ENCODE measurements around the gene ZBTB38. TPM values are rescaled to one million over a fixed set of nuclear protein-coding genes. Genes with fewer than 3 reads are reported as not detected.
A peak's percentile ranks its signal among the peaks of the same experiment; 100 is the strongest.

Gene ZBTB38, protein sequence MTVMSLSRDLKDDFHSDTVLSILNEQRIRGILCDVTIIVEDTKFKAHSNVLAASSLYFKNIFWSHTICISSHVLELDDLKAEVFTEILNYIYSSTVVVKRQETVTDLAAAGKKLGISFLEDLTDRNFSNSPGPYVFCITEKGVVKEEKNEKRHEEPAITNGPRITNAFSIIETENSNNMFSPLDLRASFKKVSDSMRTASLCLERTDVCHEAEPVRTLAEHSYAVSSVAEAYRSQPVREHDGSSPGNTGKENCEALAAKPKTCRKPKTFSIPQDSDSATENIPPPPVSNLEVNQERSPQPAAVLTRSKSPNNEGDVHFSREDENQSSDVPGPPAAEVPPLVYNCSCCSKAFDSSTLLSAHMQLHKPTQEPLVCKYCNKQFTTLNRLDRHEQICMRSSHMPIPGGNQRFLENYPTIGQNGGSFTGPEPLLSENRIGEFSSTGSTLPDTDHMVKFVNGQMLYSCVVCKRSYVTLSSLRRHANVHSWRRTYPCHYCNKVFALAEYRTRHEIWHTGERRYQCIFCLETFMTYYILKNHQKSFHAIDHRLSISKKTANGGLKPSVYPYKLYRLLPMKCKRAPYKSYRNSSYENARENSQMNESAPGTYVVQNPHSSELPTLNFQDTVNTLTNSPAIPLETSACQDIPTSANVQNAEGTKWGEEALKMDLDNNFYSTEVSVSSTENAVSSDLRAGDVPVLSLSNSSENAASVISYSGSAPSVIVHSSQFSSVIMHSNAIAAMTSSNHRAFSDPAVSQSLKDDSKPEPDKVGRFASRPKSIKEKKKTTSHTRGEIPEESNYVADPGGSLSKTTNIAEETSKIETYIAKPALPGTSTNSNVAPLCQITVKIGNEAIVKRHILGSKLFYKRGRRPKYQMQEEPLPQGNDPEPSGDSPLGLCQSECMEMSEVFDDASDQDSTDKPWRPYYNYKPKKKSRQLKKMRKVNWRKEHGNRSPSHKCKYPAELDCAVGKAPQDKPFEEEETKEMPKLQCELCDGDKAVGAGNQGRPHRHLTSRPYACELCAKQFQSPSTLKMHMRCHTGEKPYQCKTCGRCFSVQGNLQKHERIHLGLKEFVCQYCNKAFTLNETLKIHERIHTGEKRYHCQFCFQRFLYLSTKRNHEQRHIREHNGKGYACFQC (N-terminal part only)
- 10 to 100 TPM; 15.4 to 22.5 (median 21.0) TPM for total RNA-seq

DNA sequence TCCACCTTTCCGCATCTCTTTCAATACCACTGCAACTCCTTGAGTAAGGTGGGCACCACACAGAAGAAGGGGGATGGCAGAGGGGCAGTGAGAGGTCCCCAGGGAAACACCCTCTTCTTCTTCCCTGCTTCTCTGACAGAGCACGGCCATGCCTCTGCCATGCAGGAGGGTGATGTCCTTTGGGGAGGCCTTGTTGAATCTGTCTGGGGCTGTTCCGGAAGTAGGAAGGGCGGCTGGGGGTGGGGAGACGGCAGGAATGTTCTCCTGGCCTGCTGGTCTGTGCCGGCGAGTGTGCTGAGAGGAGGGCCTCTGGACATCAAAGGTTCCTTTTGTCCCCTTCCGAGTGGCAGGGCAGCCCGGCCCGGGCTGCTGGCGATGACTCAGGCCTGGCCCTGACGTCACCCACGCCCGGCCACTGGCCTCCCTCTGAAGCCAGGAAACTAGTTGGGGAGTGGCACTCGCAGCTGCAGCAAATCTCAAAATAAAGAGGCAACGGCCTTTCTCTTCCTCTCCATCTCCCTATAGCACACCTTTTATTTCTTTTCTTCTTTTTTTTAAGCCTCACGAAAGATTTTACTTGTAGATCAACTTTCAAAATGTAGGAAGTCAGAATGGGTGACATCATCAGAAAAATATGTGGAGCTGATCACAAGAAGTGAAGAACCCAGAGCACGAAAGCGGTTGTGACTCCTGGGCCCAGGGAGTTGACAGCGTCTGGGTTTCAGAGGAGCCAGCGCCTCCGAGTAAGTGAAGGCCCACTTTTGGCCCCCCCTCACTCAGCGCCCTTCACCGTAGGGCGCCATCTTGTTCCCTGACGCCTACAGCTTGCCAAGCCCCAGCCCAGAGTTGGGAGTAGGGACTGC is at the start of gene ZBTB38:
Gene ZBTB38 (plus strand): TSS at position 443 of the 863 bp plus-strand sequence. CDS start 73,885 bp downstream, outside the sequence.
- Mint-ChIP-seq H3K4me1 (ENCODE audit: low read depth) (peaks cover 20% of the 10 kb centered on the region), H3K9me3 (peaks cover 3% of the 10 kb centered on the region), H3K27me3 (ENCODE audit: low read depth) (no peaks in the 10 kb centered on the region), H3K4me3 (no peak within 1 kb of the TSS), H3K36me3 (ENCODE audit: insufficient read depth) (no peaks in the 10 kb centered on the region)
- ATAC-seq (no peak), DNase-seq (no peak)

DNA sequence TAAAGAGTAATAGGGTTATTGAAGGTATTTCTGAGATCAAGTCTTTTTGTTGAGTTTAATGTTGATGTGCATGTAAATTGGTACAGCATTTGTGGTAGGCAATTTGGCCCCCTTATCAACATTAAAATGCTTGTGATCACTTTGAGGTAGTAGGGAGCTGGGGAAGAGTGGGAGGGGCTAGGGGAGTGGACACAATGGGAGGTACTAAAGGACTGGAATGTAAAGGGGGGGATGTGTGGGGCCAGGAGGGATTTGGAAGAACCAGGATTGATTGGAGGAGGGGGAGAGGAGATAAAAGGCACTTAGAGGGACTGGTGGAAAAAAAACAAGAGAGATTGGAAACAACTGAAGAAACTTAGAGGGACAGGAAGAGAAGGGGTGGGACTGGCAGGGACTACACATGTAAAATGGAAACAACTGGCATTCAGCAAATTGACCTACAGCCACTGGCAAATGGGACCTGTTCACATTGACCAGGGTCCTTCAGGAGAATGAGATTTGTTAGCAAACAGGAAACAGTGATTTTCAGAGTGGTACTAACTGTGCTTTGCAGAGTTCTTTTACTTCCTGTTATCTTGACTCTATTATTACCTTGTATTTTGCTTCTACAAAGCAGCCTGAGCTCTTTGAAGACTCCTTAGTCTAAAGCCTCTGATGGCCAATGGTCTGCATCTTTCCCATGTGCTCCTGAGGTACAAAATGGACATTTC is 47.8 kb upstream of the ZBTB38 start:
- DNase-seq (no peak), ATAC-seq (no peak)
- no peaks in the 10 kb centered on the region for H3K36me3 Mint-ChIP-seq (ENCODE audit: insufficient read depth)
- H3K27me3 Mint-ChIP-seq (ENCODE audit: low read depth) = no peaks in the 10 kb centered on the region
- H3K4me3 Mint-ChIP-seq = no peak overlapping the region
- peaks cover 22% of the 10 kb centered on the region for H3K4me1 Mint-ChIP-seq (ENCODE audit: low read depth)
- H3K9me3 Mint-ChIP-seq = peaks cover 12% of the 10 kb centered on the region

DNA sequence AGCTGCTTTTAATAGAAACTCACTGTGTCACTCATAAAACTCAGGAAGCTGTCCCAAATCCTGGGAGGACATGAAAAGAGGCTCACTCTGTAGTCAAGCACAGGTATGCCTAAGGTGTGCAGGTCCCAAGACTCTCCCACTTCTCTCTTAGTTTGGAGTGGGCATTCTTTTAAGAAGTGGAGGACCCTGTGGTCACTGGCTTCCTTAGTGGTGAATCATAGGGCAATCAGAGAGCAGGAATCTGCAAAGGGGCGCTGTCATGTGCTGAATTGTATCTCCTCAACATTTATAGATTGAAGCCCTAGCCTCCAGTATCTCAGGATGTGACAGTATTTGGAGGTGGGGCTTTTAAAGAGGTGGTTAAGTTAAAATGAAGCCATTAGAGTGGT is 47.2 kb upstream of the ZBTB38 start:
- H3K4me3 Mint-ChIP-seq = no peak overlapping the region
- DNase-seq (no peak), ATAC-seq (peak in 1 of 2 donors; percentile 18)
- H3K36me3 Mint-ChIP-seq (ENCODE audit: insufficient read depth) = no peaks in the 10 kb centered on the region
- peaks cover 22% of the 10 kb centered on the region for H3K4me1 Mint-ChIP-seq (ENCODE audit: low read depth)
- H3K27me3 Mint-ChIP-seq (ENCODE audit: low read depth) = no peaks in the 10 kb centered on the region
- peaks cover 12% of the 10 kb centered on the region for H3K9me3 Mint-ChIP-seq

DNA sequence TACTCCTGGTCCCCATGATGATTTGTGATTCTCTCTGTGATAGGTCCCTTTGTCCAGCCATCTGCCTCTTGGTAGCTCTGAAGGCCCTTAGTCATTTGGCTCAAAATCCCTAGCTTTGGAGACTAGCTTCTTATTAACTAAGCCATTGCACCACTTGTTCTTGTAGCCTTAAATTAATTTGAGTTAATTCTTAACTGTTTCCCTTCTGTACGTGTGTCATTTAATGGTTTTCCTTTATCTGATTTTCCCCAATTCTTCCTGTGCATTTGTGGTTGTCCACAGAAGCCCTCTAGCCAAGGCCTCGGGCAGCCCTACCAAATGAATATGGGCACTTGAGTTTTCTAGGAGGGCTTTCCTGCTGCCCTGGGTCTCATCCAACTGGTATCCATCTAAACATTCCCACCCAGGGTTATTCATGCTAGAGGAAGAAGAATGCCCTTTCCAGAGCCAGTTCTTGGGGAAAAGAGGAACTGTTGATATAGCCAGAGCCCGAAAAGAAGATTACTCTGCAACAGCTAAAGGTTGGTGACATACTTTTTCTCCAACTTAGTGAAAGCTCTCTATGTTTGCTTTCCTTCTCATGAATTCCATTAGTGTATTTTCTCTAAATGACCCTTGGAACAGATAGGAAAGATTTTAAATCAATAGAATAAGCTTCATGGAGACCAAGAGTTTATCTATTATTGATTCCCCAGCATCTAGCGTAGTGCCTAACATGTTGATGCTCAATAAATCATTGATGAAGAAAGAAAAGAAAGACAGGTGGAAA is 44.2 kb upstream of the ZBTB38 start:
- Mint-ChIP-seq H3K4me3 (no peak overlapping the region), H3K4me1 (ENCODE audit: low read depth) (peaks cover 22% of the 10 kb centered on the region), H3K9me3 (peaks cover 12% of the 10 kb centered on the region), H3K36me3 (ENCODE audit: insufficient read depth) (no peaks in the 10 kb centered on the region), H3K27me3 (ENCODE audit: low read depth) (no peaks in the 10 kb centered on the region)
- ATAC-seq (no peak), DNase-seq (no peak)

DNA sequence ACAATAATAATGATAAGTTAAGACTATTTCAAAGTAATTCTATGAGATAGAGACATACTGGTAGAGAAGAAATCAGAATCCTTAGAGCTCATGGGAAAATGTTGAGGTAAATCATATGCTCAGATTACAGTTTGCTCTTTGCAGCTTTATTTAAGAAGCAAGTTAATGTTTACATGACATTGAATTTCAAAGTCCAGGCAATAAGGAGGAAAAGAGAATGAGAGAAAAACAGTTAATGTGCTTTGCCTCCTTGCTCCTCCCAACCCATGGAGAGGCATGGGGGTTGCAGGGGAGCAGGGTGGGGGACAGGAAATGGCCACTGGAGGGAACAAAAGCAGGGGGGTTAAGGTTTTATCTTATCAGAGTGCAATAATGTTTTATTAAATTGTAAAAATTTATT is 42.2 kb upstream of the ZBTB38 start:
- H3K36me3 Mint-ChIP-seq (ENCODE audit: insufficient read depth) = no peaks in the 10 kb centered on the region
- DNase-seq = no peak
- ATAC-seq = no peak
- H3K4me1 Mint-ChIP-seq (ENCODE audit: low read depth) = peaks cover 8% of the 10 kb centered on the region
- H3K9me3 Mint-ChIP-seq = no peaks in the 10 kb centered on the region
- no peaks in the 10 kb centered on the region for H3K27me3 Mint-ChIP-seq (ENCODE audit: low read depth)
- H3K4me3 Mint-ChIP-seq = no peak overlapping the region

DNA sequence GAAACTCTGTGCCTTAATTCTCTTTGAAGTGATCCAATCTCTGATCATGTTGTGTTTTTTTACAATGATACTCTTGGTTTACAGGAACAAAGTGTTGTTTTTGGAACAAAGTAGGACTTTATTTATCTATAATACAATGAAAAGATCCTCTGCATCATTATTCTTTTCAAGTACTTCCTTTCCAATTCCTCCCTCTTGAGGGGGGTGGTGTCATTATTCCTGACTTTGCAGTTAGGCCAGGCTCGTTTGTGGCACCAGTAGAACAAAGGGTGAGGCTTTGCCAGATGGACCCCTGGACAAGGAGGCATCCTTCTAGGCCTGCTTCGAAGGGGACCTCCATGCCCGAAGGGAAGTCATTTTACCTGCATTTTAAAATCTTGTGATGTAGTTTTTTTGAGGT is 41.7 kb upstream of the ZBTB38 start:
- Mint-ChIP-seq H3K27me3 (ENCODE audit: low read depth) (no peaks in the 10 kb centered on the region), H3K4me3 (no peak overlapping the region), H3K36me3 (ENCODE audit: insufficient read depth) (no peaks in the 10 kb centered on the region), H3K4me1 (ENCODE audit: low read depth) (peaks cover 3% of the 10 kb centered on the region), H3K9me3 (no peaks in the 10 kb centered on the region)
- DNase-seq (no peak), ATAC-seq (no peak)

DNA sequence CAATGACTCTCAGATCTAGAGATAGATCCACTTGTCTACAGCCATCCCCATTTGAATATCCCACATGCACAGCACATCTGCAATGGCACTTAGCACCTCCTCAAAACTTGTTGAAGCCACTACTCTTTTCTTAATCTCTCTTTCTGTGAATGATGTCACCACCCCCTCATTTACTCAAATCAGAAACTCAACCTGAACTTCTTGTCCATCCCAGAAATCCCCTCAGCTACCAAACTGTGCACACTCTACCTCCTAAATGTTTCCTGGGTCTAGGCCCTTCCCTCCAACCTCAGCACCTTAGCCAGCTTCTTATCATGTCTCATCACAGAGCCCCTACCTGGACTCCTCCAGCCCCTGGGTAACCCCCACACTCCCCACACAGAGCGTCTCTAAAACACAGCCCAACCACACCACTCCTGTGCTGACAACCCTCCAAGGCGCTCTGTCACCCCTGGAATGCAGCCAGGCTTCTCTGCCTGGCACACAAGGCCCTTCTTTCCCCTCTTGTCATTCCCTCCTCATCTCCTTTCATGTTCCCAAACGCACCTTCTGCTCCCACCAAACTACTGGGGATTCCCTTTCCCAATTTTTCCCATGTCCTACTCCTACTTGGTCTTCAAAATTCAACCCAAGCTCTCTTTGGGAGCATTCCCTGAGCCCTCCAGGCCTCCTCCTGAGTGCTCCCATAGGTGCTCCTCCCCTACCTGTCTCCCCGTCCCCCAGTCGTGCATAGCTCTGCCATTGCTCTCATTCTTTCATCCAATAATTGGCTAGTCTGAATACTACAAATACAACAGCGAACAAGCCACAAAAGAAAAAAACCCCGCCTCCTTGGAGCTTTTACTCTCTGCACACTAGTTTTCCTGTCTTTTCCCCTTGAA is 39.8 kb upstream of the ZBTB38 start:
- DNase-seq (no peak), ATAC-seq (peak; percentile 18 to 32)

DNA sequence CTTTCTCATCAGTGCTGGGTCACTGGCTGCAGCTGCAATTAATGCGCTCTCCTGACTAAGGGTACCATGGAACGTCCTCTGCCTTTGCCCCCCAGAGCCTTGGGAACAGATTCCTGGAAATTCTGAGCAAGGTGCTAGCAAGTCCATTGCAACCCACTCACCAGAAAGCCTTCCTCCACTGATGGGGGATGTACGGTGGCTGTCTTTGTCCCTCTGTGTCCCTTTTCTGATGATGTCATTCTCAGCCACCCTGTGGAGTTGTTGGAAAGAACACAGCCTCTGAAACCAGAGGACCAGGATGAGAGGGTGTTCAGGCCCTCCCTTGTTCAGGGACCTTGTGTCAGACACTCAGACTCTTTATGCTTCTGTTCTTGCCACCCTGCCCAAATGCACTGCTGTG is 38.1 kb upstream of the ZBTB38 start:
- ATAC-seq = no peak
- H3K4me3 Mint-ChIP-seq = no peak overlapping the region
- H3K4me1 Mint-ChIP-seq (ENCODE audit: low read depth) = no peaks in the 10 kb centered on the region
- H3K27me3 Mint-ChIP-seq (ENCODE audit: low read depth) = peaks cover 2% of the 10 kb centered on the region
- DNase-seq = no peak
- H3K9me3 Mint-ChIP-seq = no peaks in the 10 kb centered on the region
- H3K36me3 Mint-ChIP-seq (ENCODE audit: insufficient read depth) = no peaks in the 10 kb centered on the region

More for the DNA sequence above, 39.8 kb upstream of the ZBTB38 start:
- H3K36me3 Mint-ChIP-seq (ENCODE audit: insufficient read depth) = no peaks in the 10 kb centered on the region
- no peaks in the 10 kb centered on the region for H3K27me3 Mint-ChIP-seq (ENCODE audit: low read depth)
- no peaks in the 10 kb centered on the region for H3K4me1 Mint-ChIP-seq (ENCODE audit: low read depth)
- H3K4me3 Mint-ChIP-seq = no peak overlapping the region
- no peaks in the 10 kb centered on the region for H3K9me3 Mint-ChIP-seq

DNA sequence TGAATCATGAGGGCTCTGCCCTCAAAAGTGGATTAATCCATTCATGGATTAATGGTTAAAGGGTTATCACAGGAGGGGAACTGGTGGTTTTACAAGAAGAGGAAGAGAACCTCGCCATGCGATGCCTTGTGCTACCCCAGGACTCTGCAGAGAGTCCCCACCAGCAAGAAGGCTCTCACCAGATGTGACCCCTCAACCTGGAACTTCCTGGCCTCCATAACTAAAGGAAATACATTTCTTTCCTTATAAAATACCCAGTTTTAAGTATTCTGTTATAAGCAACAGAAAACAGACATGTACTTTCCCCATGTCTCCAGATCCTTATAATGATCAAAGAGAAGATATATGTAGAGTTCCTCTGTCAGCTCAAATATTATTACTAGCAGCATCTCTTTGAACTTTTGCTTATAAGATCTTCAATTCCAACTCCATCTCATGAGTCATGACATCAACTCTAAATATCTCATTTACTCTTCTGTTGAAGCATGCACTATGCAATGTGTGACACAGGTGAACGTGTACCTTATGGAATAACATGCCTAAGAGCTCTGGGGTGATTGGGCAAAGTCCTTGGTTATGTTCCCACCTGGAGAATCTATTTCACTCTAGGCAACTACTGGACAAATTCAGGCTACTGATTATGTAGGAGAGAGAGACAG is 37.5 kb upstream of the ZBTB38 start:
- Mint-ChIP-seq H3K4me1 (ENCODE audit: low read depth) (no peaks in the 10 kb centered on the region), H3K27me3 (ENCODE audit: low read depth) (peaks cover 2% of the 10 kb centered on the region), H3K9me3 (no peaks in the 10 kb centered on the region), H3K4me3 (no peak overlapping the region), H3K36me3 (ENCODE audit: insufficient read depth) (no peaks in the 10 kb centered on the region)
- no peak for ATAC-seq
- no peak for DNase-seq

DNA sequence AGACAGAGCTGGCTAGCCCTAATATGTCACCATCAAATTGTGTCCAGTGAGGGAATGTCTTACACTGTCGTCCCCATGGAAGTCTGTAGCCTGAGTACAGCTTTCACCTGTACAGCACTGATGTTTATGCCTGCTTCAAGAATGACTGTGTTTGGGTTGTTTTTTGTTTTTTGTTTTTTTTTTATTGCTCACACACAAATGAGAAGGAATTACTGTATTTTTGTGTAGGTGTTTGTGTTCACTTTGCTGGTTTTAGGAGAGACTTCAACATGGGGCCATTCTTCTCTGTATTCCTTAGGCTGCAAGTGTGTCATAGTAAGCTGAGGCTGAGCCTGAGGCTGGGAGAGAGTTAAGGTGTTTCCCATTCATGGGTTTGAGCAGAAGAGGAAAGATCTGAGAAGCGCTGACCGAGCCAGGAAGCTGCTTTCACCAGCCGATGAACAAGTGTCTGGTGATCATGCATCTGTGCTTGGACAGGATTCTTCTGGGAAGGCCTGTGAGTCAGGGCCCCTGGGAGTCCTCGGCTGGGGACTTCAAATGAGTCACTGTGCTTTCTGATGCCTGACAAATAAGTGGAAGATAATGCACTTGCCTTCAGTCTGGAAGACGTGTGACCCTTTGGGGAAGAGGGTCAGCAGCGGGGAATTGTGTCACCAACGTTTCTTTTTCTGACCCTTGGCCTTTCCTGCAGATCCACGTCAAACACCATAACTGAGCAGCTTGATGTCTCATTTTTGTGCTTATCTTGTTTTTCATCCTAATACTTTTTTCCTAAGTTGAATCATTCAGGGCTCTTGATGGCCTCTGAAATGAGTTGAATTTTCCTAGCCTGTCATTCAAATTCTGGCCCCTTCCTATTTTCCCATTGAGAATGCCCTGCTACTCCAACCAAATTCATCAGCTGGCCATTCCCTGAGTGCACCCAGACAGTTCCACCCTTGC is 36.7 kb upstream of the ZBTB38 start:
- Mint-ChIP-seq H3K4me1 (ENCODE audit: low read depth) (no peaks in the 10 kb centered on the region), H3K36me3 (ENCODE audit: insufficient read depth) (no peaks in the 10 kb centered on the region), H3K27me3 (ENCODE audit: low read depth) (peaks cover 2% of the 10 kb centered on the region), H3K4me3 (no peak overlapping the region), H3K9me3 (no peaks in the 10 kb centered on the region)
- DNase-seq (no peak), ATAC-seq (no peak)

DNA sequence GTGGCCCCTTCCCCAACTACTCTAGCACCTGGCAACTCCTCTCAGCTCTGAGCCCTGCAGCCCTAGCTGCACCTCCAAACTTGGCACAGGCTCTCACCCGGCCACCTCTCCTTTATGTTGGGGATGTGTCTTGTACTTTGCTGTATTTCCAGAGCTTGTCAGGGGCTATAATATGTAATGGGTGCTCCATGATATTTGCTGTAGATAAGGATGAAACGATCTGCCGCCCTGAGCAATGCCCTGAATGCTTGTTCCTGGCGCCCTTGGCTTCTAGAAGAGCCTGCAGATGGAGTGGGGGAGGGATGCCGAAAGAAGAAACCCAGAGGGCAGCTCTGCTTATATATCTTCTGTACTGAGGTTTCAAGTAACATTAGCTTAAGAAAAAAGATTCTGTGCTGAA is 35.9 kb upstream of the ZBTB38 start:
- no peaks in the 10 kb centered on the region for H3K4me1 Mint-ChIP-seq (ENCODE audit: low read depth)
- H3K4me3 Mint-ChIP-seq = no peak overlapping the region
- no peak for ATAC-seq
- H3K36me3 Mint-ChIP-seq (ENCODE audit: insufficient read depth) = no peaks in the 10 kb centered on the region
- H3K9me3 Mint-ChIP-seq = no peaks in the 10 kb centered on the region
- H3K27me3 Mint-ChIP-seq (ENCODE audit: low read depth) = peaks cover 2% of the 10 kb centered on the region
- DNase-seq = no peak
